WTC11 (cell line): Measurements from ENCODE around the gene SYTL4.
"Not testable (repeated sequence)": the region's sequence is repeated elsewhere in the genome, so short reads cannot be mapped to it uniquely, and the experiment has no call there.

ENCODE experiments used
- GABPB1 ChIP-seq: sonication (generic); formaldehyde crosslinking; IDR thresholded peaks from 2 replicates; pipeline ENCODE4 v1.8.1; 2023; ENCODE audit warnings: mild to moderate bottlenecking, missing genetic modification reagents
- NFE2L1 ChIP-seq: sonication (generic); formaldehyde crosslinking; IDR thresholded peaks from 2 replicates; pipeline ENCODE4 v1.8.1; 2023; ENCODE audit warnings: missing genetic modification reagents
- TEAD1 ChIP-seq: sonication (generic); formaldehyde crosslinking; IDR thresholded peaks from 2 replicates; pipeline ENCODE4 v1.8.0; 2022; ENCODE audit warnings: mild to moderate bottlenecking, missing genetic modification reagents
- ZNF512 ChIP-seq: sonication (generic); formaldehyde crosslinking; IDR thresholded peaks from 2 replicates; pipeline ENCODE4 v1.8.1; 2022; ENCODE audit warnings: missing genetic modification reagents, borderline replicate concordance

GRCh38 chrX:100724006-100724405 is 7.9 kb downstream of the SYTL4 start:
- TF ChIP-seq NFE2L1, ZNF512, GABPB1, TEAD1 (CRISPR knock-in tag): not testable (repeated sequence)
